T-helper 22 cell (primary cell): ENCODE measurements around the gene RPS14.

Experiments
- DNase-seq: peaks from one replicate; pipeline ENCODE4 v3.0.0-alpha.2; 2020; ENCODE audit warnings: low read depth

Gene RPS14

GRCh38 chr5:150413176-150413901, 36.2 kb downstream of the RPS14 start:
- no peak for DNase-seq

- DNase-seq: peak; percentile 91
Observed at GRCh38 chr5:150412319-150413175, 37.0 kb downstream of the RPS14 start, which contains the start of gene CD74. Gene CD74, minus strand, starts transcription at chr5:150412910. Its CDS starts 161 bp downstream, at chr5:150412749.

DNA sequence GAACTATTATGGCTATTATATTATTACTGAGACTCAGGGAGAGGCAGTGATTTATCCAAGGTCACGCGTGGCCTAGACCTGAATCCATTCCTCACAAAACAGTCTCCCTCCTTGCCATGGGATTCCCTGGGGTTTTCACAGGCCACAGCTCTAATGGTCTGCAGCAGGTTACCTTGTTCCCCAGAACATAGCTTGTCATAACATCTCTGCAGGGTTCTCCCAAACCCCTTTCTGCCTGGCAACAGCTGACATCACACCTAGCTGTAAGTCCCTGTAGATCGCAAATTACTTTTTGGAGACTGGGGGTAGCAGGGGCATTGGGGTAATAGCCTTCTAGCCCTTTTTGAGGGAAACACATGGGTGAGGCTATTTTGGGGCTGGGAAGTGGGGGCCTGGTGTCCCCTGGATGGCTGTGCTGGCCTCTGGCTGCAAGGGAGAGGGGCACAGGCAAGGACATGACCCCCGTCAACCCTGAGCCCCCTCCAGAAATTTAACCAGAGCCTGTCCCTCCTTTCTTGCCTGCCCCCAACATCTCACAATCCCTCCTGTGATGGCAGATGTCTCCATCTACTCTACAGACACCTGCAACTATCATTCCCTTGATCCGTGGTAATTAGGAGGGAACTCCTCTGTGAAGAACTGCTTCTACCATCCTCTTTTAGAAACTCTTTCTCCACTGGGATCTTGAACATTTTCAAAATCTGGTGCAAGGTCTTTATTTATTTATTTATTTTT, 38.1 kb downstream of the RPS14 start:
- DNase-seq: peak; percentile 53

- peak; percentile 26 for DNase-seq
Observed at GRCh38 chr5:150410524-150411244, 38.9 kb downstream of the RPS14 start.

GRCh38 chr5:150409638-150410523, 39.7 kb downstream of the RPS14 start:
- peak; percentile 25 for DNase-seq

DNA sequence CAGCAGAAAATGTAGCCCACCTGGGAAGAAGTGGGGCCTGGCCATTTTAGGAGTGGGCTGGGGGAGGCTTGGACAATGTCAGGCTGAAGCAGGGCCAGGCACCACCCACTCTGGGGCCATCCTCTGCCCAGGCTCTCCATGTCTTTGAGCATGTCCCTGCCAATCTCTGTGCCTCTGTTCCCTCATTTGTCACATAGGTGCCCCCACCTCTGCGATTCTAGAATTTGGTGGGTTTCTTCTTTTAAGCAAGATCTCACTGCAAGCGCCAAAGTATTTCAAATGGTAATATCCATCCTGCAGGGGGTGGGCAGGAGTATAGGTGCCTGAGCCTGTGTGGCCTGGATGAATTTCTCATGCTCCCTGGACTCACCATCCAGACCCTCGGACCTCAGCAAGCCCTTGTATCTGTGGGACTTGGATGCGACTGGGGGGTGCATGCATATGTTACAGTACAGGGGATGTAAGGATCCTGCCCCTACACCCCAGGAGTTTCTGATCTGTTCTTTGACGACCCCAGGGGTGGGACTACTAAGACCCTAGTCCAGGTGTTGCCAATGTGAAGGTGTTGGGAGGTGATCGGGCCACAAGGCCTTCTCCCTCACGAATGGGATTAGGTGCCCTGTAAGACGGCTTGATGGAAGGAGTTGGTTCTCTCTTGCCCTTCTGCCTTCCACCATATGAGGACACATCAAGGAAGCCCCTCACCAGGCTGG, 41.2 kb downstream of the RPS14 start:
- DNase-seq: no peak

DNA sequence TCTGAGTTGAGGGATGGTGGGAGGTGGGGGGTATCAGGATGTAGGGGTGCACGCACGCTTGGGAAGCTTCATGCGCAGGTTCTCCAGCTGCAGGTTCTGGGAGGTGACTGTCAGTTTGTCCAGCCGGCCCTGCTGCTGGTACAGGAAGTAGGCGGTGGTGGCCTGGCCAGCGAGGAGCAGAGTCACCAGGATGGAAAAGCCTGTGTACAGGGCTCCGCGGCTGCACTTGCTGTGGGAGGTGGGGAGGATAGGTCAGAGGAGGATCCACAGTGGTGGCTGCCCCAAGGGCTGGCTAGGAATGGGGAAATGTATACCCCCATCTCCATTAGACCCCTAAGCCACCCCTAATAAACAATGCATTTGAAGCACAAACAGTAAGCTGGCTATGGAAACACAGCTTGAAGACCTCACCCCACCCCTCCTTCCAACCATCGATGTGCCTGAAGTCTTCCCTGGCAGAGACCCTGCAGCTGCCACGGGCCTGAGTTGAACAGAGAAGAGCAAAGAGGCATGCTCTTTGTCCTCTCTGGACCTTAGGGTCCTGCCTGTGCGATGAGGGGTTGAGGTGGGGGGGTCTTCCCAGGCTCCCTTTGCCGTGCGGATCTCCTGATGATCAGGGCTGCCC, 42.3 kb downstream of the RPS14 start:
- no peak for DNase-seq

DNA sequence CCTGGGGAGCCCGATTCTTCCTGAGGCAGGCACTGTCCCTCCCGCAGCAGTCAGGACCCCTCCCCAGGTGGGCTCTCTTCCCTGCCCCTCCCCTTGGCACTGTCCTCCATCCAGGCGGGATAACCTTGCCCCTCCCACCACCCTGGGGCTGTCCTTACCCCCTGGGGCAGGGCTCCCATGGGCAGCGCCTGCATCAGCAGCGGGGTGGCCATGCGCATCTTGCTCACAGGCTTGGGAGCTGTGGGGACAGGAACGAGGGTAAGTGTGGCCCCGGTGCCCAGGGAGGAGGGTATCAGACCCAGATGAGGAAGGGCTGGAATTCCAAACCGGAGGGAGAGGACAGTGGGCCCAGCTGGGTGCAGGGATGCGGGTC, 42.8 kb downstream of the RPS14 start:
- no peak for DNase-seq

- DNase-seq: no peak
Observed at GRCh38 chr5:150406103-150406722, 43.3 kb downstream of the RPS14 start.

DNA sequence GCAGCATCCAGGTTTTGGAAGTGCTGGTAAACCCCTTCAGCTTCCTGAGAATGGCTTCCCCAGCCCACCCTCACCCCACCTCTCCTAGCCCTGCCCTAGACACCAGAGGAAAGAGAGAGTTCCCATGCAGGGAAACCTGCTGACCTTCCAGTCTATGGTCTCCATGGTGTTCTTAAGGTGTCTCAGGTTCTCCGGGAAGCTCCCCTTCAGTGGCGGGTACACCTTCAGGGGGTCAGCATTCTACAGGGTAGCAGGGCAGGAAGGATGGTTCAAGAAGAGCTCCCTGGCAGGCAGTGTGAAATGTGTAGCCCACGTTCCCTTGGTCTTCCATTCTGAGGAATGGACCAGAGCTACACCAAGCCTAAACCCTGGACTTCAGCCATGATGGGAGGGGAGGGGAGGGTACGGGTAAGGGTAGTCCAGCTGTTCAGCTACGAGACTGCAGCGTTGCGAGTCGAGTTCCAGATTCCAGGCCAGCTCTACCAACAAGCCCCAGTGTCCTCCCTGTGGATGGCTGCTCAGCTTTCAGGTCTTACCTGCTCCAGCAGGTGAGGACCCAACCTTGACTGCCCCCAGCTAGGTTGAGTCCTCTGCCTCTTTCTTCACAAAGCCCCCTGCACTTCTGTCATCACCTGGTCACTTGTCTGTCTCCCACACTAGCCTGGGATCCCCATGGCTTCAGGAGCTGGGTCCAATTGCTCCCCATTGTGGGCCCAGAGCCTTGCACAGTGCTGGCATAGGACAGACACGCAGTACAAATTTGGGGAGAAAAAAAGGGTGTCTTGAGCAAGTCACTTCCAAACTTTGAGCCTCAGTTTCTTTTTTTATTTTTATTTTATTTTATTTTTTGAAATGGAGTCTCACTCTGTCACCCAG, 44.4 kb downstream of the RPS14 start:
- no peak for DNase-seq

DNA sequence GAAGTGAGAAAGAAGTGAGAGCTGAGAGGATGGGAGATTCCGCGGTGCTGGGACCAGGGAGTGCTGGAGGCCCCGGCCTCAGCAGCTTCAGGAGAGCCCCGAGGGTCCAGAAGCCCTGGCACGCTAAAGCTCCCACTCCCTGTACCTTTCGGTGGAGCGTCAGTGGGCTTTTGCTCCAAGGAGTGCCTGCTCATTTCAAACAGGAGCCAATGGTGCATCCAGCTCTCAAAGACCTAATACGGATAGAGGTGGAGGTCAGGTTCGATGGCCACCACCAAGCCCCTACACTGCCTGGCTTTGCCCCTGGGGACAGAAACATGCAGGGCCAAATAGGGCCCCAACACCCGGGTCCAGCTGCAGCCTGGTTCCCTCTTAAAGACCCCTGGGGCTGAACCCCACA, 45.0 kb downstream of the RPS14 start:
- no peak for DNase-seq

- DNase-seq: no peak
Observed at GRCh38 chr5:150404121-150404520, 45.4 kb downstream of the RPS14 start.

DNA sequence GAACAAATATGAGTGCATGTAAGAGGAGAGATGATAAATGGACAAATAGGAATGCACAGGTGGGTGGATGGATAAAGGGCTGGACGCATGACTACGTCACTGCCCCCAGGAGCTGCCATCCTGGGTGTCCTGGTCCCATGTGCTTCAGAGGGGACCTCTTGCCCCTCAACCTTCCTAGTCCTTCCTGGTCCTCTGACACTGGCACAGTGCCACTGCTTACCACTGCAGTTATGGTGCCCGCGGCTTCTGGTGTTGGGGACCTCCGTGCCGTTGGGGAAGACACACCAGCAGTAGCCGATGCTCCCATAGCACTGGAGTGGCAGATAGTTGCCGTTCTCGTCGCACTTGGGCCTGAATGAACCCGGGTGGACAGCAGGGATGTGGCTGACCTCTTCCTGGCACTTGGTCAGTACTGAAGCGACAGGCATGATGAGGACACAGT, 46.6 kb downstream of the RPS14 start:
- no peak for DNase-seq

- no peak for DNase-seq
Observed at GRCh38 chr5:150402229-150402773, 47.2 kb downstream of the RPS14 start.

DNA sequence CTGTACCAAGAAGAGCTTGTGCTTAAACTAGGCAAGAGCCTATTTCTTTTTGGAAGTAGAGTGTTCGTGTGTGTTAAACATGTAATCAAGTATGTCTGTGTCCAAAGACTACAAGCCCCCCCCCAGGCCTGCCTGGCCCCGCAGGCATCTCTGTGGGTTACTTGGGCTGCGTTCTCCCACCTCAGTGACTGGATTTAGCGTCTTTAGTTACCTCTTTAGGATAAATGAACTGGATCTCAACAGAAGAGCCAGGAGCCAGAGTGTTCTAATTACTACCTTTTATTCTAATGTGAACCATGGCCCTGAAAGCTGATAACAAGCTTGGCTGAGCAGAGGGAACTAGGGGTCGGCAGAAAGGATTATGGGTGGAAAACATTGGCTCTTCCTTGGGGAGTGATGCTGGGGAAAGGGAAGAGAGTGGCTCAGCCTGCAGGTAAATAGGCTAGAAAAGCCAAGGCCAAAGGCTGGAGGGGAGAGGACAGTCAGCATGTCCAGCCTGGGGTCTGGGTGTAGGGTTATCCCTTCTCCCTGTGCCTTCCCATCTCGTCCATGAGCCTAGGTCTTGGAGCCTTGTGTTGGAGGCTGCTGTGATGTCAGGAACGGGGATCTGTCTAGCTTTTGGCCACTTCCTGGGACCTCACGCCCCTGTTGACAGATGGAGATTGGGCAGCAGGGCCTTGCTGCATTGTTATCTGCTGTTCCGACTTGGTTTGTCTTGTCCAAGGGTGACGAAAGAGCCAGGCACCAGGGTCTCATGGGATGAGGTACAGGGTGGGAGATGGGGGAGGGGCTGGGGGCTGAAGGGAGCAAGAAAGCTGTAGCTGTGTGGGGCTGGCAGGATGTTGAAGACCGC, 47.9 kb downstream of the RPS14 start:
- no peak for DNase-seq

DNA sequence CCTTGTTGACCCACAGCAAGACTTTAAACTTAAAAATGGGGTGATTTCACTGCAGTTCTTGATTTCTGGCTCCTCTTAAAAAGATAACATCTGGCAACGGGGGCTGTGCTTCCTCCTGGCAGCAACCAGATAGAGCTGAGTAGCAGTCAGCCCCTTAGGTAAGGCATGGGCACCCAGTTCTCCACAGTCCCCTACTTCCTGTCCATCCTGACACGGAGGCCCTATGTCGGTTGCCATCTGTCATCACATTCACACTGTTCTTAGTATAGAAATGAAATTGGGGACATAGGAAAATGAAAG, 48.5 kb downstream of the RPS14 start:
- no peak for DNase-seq
